C4-2B (cell line): Measurements from ENCODE around the gene PFKL.

Experiments used
- CTCF ChIP-seq: fragments of 450-650 bp; conservative IDR thresholded peaks from 2 replicates; pipeline ENCODE4 v1.5.1; 2017; ENCODE audit warnings: mild to moderate bottlenecking
- ZFX ChIP-seq: fragments of 450-650 bp; IDR thresholded peaks from 2 replicates; pipeline ENCODE4 v1.6.1; 2017

GRCh38 chr21:44335266-44336059, 35.6 kb downstream of the PFKL start:
- TF ChIP-seq CTCF, result no peak
- TF ChIP-seq ZFX, result no peak
